Skeletal muscle satellite cell (primary cell): ENCODE results near the gene VAV3.
"Not testable (repeated sequence)": the region's sequence is repeated elsewhere in the genome, so short reads cannot be mapped to it uniquely, and the experiment has no call there.

ENCODE experiments used
- H3K27me3 ChIP-seq: 2 replicates; pipeline ENCODE4 v1.7.0; 2013; ENCODE audit warnings: low read length; ENCODE audit not compliant: control insufficient read depth, insufficient read depth
- H3K36me3 ChIP-seq: 2 replicates; pipeline ENCODE4 v1.7.0; 2013; ENCODE audit warnings: mild to moderate bottlenecking, control low read depth, low read length; ENCODE audit not compliant: insufficient read depth
- H3K4me1 ChIP-seq: 2 replicates; pipeline ENCODE4 v1.7.0; 2013; ENCODE audit warnings: low read length; ENCODE audit not compliant: control insufficient read depth, insufficient read depth
- H3K4me2 ChIP-seq: 2 replicates; pipeline ENCODE4 v1.7.0; 2013; ENCODE audit warnings: mild to moderate bottlenecking, low read length
- H3K4me3 ChIP-seq: 2 replicates; pipeline ENCODE4 v1.7.0; 2013; ENCODE audit warnings: low read length
- H3K9ac ChIP-seq: 2 replicates; pipeline ENCODE4 v1.7.0; 2013; ENCODE audit warnings: mild to moderate bottlenecking, low read depth, low read length, moderate library complexity
- H3K9me3 ChIP-seq: replicated peaks from 2 replicates; pipeline ENCODE4 v1.7.0; 2013; ENCODE audit warnings: mild to moderate bottlenecking, control low read depth, low read length

The VAV3 gene

GRCh38 chr1:107710005-107710404 is 255.0 kb downstream of the VAV3 start:
- Histone ChIP-seq H3K9me3 (no peaks in the 10 kb centered on the region), H3K36me3 (no peaks in the 10 kb centered on the region), H3K4me2 (no peak overlapping the region), H3K4me1 (no peaks in the 10 kb centered on the region), H3K9ac (no peak overlapping the region), H3K4me3 (no peak overlapping the region), H3K27me3 (no peaks in the 10 kb centered on the region)

GRCh38 chr1:107707111-107707510 is 257.9 kb downstream of the VAV3 start:
- Histone ChIP-seq H3K27me3 (no peaks in the 10 kb centered on the region), H3K4me3 (no peak overlapping the region), H3K9ac (no peak overlapping the region), H3K36me3 (no peaks in the 10 kb centered on the region), H3K4me1 (peaks cover 14% of the 10 kb centered on the region), H3K9me3 (no peaks in the 10 kb centered on the region), H3K4me2 (no peak overlapping the region)

- Histone ChIP-seq H3K9ac (no peak overlapping the region), H3K4me3 (no peak overlapping the region), H3K27me3 (no peaks in the 10 kb centered on the region), H3K4me1 (peaks cover 14% of the 10 kb centered on the region), H3K4me2 (no peak overlapping the region), H3K9me3 (no peaks in the 10 kb centered on the region), H3K36me3 (no peaks in the 10 kb centered on the region)
Measured at GRCh38 chr1:107706182-107706581, 258.8 kb downstream of the VAV3 start.

- H3K27me3 ChIP-seq, result no peaks in the 10 kb centered on the region
- H3K4me2 ChIP-seq, result peak overlapping the region; percentile 22
- no peak overlapping the region for H3K4me3 ChIP-seq
- H3K4me1 ChIP-seq, result peaks cover 14% of the 10 kb centered on the region
- H3K9me3 ChIP-seq, result no peaks in the 10 kb centered on the region
- H3K36me3 ChIP-seq, result no peaks in the 10 kb centered on the region
- H3K9ac ChIP-seq, result no peak overlapping the region
Measured at GRCh38 chr1:107704911-107705310, 260.1 kb downstream of the VAV3 start.

- Histone ChIP-seq H3K9me3 (no peaks in the 10 kb centered on the region), H3K9ac (no peak overlapping the region), H3K4me2 (peak overlapping the region; percentile 25), H3K27me3 (no peaks in the 10 kb centered on the region), H3K4me1 (peaks cover 14% of the 10 kb centered on the region), H3K36me3 (no peaks in the 10 kb centered on the region), H3K4me3 (no peak overlapping the region)
Measured at GRCh38 chr1:107702946-107703571, 261.9 kb downstream of the VAV3 start.

GRCh38 chr1:107700651-107701050 is 264.3 kb downstream of the VAV3 start:
- peaks cover 14% of the 10 kb centered on the region for H3K4me1 ChIP-seq

GRCh38 chr1:107698161-107698560 is 266.8 kb downstream of the VAV3 start:
- Histone ChIP-seq H3K36me3 (no peaks in the 10 kb centered on the region), H3K4me2 (no peak overlapping the region), H3K4me3 (no peak overlapping the region), H3K4me1 (no peaks in the 10 kb centered on the region), H3K9ac (no peak overlapping the region), H3K9me3 (no peaks in the 10 kb centered on the region), H3K27me3 (no peaks in the 10 kb centered on the region)

More at GRCh38 chr1:107700651-107701050, 264.3 kb downstream of the VAV3 start:
- H3K4me3 ChIP-seq, H3K36me3 ChIP-seq, H3K4me2 ChIP-seq, H3K9me3 ChIP-seq, H3K9ac ChIP-seq, H3K27me3 ChIP-seq: not testable (repeated sequence)

GRCh38 chr1:107695341-107695740 is 269.6 kb downstream of the VAV3 start:
- H3K4me1 ChIP-seq, result no peaks in the 10 kb centered on the region
- H3K9me3 ChIP-seq, result no peaks in the 10 kb centered on the region
- no peak overlapping the region for H3K9ac ChIP-seq
- H3K36me3 ChIP-seq, result no peaks in the 10 kb centered on the region
- H3K4me3 ChIP-seq, result no peak overlapping the region
- H3K4me2 ChIP-seq, result no peak overlapping the region
- no peaks in the 10 kb centered on the region for H3K27me3 ChIP-seq

GRCh38 chr1:107692580-107693345 is 272.2 kb downstream of the VAV3 start:
- Histone ChIP-seq H3K9ac (no peak overlapping the region), H3K27me3 (no peaks in the 10 kb centered on the region), H3K4me3 (no peak overlapping the region), H3K9me3 (no peaks in the 10 kb centered on the region), H3K4me2 (no peak overlapping the region), H3K36me3 (no peaks in the 10 kb centered on the region), H3K4me1 (peaks cover 4% of the 10 kb centered on the region)

GRCh38 chr1:107691540-107691939 is 273.4 kb downstream of the VAV3 start:
- H3K4me3 ChIP-seq, result no peak overlapping the region
- peaks cover 4% of the 10 kb centered on the region for H3K4me1 ChIP-seq
- H3K4me2 ChIP-seq, result no peak overlapping the region
- H3K27me3 ChIP-seq, result no peaks in the 10 kb centered on the region
- no peak overlapping the region for H3K9ac ChIP-seq
- H3K9me3 ChIP-seq, result no peaks in the 10 kb centered on the region
- H3K36me3 ChIP-seq, result no peaks in the 10 kb centered on the region

GRCh38 chr1:107690491-107690890 is 274.5 kb downstream of the VAV3 start:
- H3K27me3 ChIP-seq, result no peaks in the 10 kb centered on the region
- H3K4me3 ChIP-seq, result no peak overlapping the region
- no peak overlapping the region for H3K9ac ChIP-seq
- no peak overlapping the region for H3K4me2 ChIP-seq
- H3K36me3 ChIP-seq, result no peaks in the 10 kb centered on the region
- H3K9me3 ChIP-seq, result no peaks in the 10 kb centered on the region
- H3K4me1 ChIP-seq, result peaks cover 4% of the 10 kb centered on the region

GRCh38 chr1:107689733-107690132 is 275.2 kb downstream of the VAV3 start:
- peaks cover 4% of the 10 kb centered on the region for H3K4me1 ChIP-seq
- H3K9ac ChIP-seq, result no peak overlapping the region

More at GRCh38 chr1:107689733-107690132, 275.2 kb downstream of the VAV3 start:
- H3K4me3 ChIP-seq, result no peak overlapping the region
- no peaks in the 10 kb centered on the region for H3K9me3 ChIP-seq
- no peaks in the 10 kb centered on the region for H3K36me3 ChIP-seq
- H3K27me3 ChIP-seq, result no peaks in the 10 kb centered on the region
- H3K4me2 ChIP-seq, result no peak overlapping the region
